Islet precursor cell (in vitro differentiated cells): Measurements from ENCODE around the gene GPR151.
"Not testable (repeated sequence)": the region's sequence is repeated elsewhere in the genome, so short reads cannot be mapped to it uniquely, and the experiment has no call there.

Source experiments
- DNase-seq: peaks from one replicate; pipeline ENCODE4 v3.0.0-alpha.2; 2018

Gene GPR151

DNA sequence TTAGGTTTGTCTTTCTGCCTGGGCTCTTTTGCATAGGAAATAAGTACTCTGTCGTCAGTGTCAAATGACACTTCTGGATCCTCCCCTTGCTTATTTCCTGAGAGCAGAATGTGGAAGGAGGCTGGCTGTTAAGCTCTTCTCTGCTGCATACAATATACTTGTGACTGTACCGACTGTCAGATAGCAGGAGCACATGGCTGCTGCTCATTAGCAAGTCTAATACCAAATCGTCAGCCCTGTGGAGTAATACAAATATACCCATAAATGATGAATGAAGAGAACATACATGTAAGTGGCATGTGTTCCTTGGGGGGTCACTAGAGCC is at the start of gene GPR151:
GPR151 (minus strand) TSS at position 40 of the 325 bp plus-strand sequence. CDS start 77 bp downstream, outside the sequence.
- DNase-seq, result no peak

GRCh38 chr5:146564007-146564762 is 48.2 kb upstream of the GPR151 start:
- peak; percentile 73 for DNase-seq

DNA sequence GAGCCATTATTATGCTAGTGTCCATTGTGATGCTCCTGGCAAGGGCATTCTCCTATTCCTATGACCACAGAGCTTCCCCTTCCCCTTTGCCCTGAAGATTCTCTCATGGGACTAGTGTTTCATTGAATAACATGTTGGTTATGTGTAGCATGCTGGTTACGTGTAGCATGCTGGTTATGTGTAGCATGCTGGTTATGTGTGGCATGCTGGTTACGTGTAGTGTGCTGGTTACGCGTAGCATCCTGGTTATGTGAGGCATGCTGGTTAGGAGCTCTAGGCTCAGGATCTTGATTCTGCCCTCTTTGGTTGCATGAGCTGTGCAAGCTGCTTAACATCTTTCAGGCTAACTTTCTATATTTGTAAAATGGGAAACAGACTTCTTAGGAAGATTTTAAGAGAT is 46.5 kb upstream of the GPR151 start:
- DNase-seq, result no peak

- no peak for DNase-seq
Observed at GRCh38 chr5:146561711-146562110, 45.7 kb upstream of the GPR151 start.

GRCh38 chr5:146560205-146560812 is 44.3 kb upstream of the GPR151 start:
- DNase-seq, result peak; percentile 80

DNA sequence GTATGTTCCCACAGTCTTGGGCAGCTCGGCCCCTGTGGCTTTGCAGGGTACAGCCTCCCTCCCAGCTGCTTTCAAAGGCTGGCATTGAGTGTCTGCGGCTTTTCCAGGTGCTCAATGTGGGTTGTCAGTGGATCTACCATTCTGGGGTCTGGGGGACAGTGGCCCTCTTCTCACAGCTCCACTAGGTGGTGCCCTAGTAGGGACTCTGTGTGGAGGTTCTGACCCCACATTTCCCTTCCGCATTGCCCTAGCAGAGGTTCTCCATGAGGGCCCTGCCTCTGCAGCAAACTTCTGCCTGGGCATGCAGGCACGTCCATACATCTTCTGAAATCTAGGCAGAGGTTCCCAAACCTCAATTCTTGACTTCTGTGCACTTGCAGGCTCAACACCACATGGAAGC is 40.9 kb upstream of the GPR151 start:
- DNase-seq, result not testable (repeated sequence)

GRCh38 chr5:146553446-146553845 is 37.5 kb upstream of the GPR151 start:
- DNase-seq, result no peak

GRCh38 chr5:146549615-146550014 is 33.6 kb upstream of the GPR151 start:
- DNase-seq, result no peak

DNA sequence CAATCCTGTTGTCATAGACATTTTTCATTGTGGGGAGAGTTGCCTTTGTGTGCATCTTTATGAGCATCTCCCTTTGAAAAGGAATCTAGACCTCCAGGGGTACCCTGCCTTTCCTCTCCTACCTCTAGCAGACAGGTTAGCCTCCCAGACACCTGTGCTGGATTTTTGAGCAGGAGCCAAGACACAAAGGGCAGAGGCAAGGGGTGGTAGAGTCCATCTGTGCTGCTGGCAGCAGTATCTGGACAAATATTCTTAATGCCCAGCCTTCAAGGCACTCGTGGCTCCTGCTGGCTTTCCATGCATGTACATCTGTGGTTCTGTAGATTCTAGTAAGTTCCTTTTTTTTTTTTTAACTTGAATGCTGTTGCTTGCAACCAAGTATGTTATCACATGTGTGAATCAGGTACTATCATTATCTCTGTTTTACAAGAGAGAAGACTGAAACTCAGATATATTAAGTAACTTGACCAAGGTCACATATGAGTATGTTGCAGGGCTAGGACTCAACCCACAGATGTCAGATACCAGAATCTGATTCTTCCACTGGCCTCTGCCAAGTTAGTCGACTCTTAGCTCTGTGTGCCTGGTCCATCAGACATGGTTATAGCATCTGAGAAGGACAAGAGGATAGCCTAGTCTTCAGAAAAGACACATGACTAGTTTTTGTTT is 32.9 kb upstream of the GPR151 start:
- no peak for DNase-seq

- DNase-seq, result no peak
Observed at GRCh38 chr5:146544232-146544631, 28.2 kb upstream of the GPR151 start.

DNA sequence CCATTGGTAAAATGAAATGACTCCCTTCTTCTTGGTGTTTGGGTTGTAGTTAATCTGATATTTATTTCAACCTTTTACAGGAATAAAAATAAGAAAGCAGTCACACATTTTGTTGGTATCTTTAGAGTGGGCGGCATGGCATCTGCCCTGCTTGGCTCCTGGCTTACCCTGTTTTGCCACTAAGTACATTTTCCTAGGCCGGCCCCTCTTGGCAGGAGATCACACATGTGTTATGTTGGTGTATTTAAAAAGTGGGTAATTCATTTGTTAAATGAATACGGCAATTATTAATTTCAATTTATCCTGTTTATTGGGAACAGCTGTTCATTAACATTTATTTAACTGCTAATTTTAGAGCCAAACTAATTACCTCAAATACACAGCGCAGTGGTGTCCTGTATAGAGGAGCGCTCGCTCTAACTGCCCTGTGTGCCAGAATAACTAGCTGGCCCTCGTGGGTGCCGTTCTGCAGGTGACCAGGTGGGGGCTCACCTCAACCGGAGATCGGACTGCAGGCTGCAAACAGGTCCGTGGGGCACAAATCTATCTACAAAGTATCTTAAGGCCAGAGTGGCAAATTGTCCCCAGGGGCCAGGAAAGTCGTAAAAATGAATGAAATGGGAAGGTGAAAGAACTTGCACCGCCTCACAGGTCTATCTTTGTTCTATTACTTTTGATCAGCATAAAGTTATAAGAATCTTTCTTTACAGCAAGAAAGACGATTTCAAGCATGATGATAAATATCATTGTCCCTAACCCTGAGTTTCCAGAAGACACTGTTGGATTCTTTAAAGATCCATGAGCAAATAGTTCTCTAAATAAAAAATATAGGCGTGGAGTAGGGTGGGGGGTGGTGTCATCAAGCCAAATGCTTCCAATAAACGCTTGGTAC is 26.2 kb upstream of the GPR151 start:
- DNase-seq, result peak; percentile 90

GRCh38 chr5:146540414-146540813 is 24.4 kb upstream of the GPR151 start:
- DNase-seq, result no peak

DNA sequence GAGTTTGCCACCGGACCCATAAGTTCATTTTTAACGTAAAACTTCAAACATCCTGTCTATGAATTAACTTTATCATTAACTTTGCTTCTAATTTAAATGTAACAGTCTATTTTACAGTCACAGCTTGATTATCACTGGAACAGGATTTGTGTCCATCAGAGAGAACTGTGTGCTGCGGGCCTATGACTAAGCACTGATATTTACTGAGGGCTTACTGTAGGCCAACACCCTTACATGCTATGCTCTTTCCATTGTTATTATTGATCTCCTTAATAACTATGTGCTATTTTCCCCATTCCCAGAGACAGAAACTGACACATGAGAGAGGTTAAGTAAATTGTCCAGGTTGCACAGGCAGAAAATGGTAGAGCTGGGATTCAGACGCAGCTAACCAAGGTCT is 24.0 kb upstream of the GPR151 start:
- no peak for DNase-seq

DNA sequence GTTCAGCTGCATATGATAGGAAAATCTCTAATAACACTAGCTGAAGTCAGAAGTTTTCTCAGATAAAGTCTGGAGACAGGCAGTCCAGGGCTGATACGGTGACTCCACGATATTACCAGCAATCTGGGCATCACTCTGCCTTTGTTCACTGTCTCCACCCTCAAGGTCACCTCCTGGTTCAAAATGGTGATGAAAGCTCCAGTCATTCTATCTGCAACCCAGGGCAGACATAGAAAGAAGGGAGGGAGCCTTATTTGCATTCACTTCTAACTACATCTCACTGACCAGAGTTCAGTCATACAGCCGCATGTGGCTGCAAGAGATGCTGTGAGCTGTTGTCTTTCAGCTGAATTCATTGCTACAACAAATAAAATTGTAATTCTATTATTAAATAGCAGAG is 22.4 kb upstream of the GPR151 start:
- DNase-seq, result no peak

- no peak for DNase-seq
Observed at GRCh38 chr5:146533882-146534281, 17.9 kb upstream of the GPR151 start.

DNA sequence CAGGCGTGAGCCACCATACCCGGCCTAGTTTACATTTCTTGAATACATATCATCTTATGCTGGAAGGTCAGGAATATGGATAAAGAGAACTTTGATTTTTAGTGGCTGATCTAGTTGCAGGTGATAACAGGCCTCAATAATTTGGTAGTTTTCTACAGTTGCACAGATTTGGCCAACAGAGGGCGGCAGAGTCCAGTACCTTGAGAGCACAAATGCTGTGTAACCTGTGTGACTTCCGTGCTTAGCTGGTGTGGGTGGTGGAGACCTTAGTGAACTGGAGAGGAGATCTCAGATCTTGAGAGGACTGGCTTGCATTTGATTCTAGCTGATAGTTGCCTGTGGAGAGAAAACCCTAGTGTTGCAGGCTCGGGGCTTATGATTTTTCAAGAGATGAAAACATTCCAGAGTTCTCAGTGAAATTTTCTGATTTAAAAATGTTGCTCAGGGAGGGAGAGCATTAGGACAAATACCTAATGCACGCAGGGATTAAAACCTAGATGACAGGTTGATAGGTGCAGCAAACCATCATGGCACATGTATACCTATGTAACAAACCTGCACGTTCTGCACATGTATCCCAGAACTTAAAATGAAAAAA is 17.4 kb upstream of the GPR151 start:
- DNase-seq, result peak; percentile 81

DNA sequence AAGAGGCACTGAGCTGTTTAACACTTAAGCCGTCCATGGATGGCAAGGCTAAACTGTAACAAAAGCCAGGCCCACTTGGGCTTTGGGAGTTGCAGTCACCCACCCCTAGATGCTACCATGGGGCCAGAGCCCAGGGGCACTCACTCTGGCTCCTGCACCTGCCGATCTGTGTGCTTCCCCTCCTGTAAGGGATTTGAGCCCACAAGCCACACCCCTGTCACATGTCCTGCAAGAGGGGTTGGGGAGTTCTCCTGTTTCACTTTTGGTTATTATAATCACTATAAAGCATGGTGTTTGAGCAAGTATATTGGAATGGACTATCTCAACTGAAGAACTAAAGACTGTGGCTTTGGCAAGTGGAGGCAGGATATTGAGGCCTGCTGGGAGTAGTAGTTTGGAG is 14.0 kb upstream of the GPR151 start:
- no peak for DNase-seq

DNA sequence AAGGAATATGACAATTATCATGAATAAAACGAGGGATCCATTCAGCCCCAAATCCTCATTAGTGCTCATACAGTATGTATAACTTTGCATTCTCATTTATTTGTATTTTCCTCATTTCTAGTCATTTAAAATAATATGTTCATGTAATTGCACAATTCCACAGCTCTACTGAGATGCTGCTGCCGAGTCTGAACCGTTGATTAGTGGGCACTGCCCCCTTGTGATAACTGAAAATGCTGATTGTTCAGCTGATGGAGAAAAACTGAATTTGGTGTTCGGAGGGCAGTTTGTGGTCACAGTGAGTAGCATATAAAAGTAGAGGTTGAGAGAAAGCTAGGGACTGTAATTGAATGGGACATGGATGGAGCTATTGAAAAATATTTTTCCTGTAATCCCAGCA is 12.2 kb upstream of the GPR151 start:
- no peak for DNase-seq

DNA sequence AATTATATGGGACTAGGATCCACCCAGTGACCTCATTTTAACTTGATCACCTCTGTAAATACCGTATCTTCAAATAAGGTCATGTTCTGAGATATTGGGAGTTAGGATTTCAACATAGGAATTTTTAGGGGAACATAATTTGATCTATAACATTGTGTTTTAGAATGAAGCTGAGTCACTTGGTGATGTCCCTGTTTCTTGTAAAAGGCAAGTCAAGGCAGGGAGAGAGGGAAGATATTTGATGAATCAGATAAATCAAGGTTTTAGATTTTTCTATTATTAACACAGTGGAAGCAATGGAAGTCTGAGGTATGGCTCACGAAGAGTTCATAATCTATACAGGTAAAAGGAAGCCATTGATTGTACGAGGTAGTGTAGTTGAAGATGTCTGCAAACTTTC is 11.8 kb upstream of the GPR151 start:
- no peak for DNase-seq

DNA sequence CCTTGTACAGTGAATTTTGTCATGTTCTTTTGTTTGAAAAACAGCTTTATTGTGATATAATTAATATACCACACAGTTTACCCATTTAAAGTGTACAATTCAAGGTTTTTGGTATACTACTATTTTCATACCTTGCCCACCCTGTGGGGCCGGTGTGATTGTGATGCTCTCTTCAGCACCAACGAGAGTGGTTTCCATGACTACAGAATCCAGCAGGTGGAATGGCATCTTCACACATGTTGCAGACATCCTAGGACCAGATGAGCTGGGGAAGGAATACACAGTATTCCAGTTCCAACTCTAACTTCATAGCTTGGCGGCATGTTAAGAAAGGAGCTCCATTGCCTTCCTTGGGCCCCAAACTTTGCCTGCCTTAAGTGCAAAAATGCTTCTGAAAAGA is 7.7 kb upstream of the GPR151 start:
- no peak for DNase-seq

- no peak for DNase-seq
Observed at GRCh38 chr5:146521403-146522106, 5.6 kb upstream of the GPR151 start.

GRCh38 chr5:146520731-146521130 is 4.7 kb upstream of the GPR151 start:
- no peak for DNase-seq
